Vagina (tissue), 2 donors: ENCODE results near the gene CPT1B.

Experiments used
- POLR2A ChIP-seq, 2 donors: fragments of 450-650 bp; IDR thresholded peaks; one replicate each; pipeline ENCODE4 v1.6.1; 2017; ENCODE audit warnings: antibody characterized with exemption in 2 of 2, mild to moderate bottlenecking in 2 of 2, moderate library complexity in 2 of 2
- POLR2AphosphoS5 ChIP-seq, 2 donors: sonication (generic); formaldehyde crosslinking; IDR thresholded peaks; one replicate each; pipeline ENCODE4 v1.9.0; 2017; ENCODE audit warnings: antibody characterized with exemption in 2 of 2, mild to moderate bottlenecking in 2 of 2, low read depth in 1 of 2; ENCODE audit not compliant: insufficient read depth in 1 of 2
- TF ChIP-seq, protein P1 (sequence below), 3 experiments: fragments of 450-650 bp in 2 of 3; fragments of 200-600 bp in 1 of 3; sonication (generic) in 1 of 3; IDR thresholded peaks; one replicate each; pipeline ENCODE4 v1.5.1; 2017 to 2019; ENCODE audit warnings: antibody characterized with exemption in 3 of 3, mild to moderate bottlenecking in 2 of 3, moderate library complexity in 2 of 3

DNA sequence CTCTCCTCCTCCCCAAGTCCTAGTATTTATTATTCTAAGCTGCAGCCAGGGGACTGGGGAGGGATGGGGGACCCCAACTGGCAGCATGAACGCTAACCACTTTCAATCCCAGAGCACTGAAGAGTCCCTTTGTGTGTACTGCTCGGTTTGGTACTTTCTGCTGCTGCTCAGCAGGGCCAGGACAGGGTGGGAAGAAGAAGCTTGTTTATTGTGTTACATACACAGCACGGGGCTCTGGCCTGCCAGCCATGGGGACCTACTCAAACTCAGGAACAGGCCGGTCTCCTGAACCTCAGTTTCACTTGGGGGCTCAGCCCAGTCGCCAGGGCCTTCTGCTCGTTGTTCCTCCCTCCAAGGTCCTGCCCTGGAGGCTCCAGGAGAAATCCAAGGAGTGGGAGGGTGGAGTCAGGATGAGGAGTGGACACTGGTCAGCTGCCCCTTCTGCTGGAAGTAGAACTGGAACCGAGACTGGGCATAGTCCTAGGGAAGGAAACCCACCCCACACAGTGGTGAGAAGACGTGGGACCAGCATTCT lies 616 bp upstream of the CPT1B start:
- TF ChIP-seq, protein P1, sequence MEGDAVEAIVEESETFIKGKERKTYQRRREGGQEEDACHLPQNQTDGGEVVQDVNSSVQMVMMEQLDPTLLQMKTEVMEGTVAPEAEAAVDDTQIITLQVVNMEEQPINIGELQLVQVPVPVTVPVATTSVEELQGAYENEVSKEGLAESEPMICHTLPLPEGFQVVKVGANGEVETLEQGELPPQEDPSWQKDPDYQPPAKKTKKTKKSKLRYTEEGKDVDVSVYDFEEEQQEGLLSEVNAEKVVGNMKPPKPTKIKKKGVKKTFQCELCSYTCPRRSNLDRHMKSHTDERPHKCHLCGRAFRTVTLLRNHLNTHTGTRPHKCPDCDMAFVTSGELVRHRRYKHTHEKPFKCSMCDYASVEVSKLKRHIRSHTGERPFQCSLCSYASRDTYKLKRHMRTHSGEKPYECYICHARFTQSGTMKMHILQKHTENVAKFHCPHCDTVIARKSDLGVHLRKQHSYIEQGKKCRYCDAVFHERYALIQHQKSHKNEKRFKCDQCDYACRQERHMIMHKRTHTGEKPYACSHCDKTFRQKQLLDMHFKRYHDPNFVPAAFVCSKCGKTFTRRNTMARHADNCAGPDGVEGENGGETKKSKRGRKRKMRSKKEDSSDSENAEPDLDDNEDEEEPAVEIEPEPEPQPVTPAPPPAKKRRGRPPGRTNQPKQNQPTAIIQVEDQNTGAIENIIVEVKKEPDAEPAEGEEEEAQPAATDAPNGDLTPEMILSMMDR (IDR thresholded peaks at IDR 0.05) = no peak
- TF ChIP-seq POLR2A (IDR thresholded peaks at IDR 0.05) (no peak), POLR2AphosphoS5 (IDR thresholded peaks at IDR 0.05; ENCODE audit: insufficient read depth in 1 of 2, low read depth in 1 of 2) (no peak)
